HG03108 (cell line): ENCODE data around the gene MAK.
"Not testable (repeated sequence)": the region's sequence is repeated elsewhere in the genome, so short reads cannot be mapped to it uniquely, and the experiment has no call there.

Experiments used
- ATAC-seq: cut with Tn5 transposase; IDR thresholded peaks from one replicate; pipeline ENCODE4 v1.9.1; 2021; ENCODE audit warnings: moderate library complexity; ENCODE audit not compliant: unreplicated experiment

MAK gene

DNA sequence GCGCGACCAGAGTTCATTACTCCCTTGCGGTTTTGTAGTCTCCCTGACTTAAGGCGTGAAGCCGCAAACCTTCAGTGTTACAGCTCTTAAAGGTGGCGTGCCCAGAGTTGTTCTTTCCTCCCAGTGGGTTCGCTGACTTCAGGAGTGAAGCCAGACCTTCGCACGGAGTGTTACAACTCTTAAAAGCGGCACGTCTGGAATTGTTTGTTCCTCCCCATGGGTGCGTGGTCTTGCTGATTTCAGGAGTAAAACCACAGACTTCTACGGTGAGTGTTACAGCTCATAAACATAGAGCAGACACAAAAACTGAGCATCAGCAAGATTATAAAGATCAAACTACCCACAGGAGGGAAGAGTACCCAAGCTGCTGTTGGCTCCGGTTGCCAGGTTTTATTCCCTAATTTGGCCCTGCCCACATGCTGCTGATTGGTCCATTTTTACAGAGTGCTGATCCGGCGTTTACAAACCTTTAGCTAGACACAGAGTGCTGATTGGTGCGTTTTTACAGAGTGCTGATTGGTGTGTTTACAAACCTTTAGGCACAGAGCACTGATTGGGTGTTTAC, 105.1 kb downstream of the MAK start:
- no peak for ATAC-seq

DNA sequence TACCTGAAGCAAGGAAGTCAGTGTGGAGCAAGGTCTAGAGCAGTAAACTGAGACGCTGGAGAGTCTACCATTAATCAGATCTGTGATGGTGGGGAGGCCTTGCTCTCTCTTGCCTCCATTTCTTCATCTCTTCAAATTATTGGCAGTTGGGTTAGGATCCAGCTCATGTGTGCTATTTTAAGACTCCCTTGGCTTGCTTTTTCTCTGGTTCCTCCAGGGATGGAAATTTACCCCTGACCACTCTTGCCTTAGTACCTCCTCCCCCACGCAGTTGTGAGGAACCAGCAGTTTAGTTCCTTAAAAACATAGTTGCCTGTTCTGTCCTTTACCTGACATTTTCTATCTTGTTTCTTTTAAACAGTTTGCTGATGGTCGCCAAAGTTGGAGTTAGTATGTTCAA, 108.1 kb downstream of the MAK start:
- ATAC-seq: no peak

DNA sequence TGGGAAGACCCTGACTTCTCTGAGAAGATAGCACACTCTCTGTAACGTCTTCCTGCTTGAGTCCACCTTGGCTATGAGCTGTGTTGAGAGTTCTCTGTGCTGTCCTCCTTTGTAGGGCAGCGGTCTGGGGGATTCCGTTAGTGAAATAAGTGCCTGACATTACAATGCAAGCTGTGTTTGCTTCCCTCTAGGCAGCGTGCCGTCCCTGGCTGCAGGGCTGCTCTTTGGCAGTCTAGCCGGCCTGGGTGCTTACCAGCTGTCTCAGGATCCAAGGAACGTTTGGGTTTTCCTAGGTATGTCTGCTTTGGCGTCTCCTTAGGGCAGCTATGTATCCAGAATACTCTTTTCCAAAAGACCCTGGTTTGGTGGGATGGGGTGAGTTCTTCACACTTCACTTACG, 112.6 kb downstream of the MAK start:
- no peak for ATAC-seq

DNA sequence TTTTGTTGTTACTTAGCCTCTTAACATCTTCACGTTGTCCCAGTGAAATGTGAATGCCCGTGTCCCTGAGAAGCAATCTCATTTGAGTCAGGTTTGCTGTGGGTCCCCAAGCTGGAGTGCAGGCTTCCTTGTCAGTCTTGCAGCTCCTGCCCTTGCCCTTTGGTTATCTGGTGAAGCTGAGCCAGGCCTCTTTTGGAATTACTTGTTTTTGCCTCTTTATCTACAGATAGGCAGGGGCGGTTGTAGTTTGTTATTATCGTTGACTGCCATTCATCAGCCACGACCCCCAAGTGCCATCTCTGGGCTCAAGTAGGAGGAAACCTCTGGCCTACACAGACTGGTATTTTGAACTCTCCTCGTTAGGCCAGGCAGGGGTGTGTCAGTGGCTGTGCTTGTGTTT, 113.3 kb downstream of the MAK start:
- ATAC-seq: no peak

DNA sequence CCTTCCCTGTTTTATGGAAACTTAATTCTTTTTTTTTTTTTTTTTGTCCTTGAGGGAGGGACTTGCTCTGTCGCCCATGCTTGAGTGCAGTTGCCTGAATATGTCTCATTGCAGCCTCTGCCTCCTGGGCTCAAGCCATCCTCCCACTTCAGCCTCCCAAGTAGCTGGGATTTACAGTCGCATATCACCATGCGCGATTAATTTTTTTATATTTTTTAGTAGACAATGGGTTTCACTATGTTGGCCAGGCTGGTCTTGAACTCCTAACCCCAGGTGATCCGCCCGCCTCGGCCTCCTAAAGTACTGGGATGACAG, 114.8 kb downstream of the MAK start:
- ATAC-seq: no peak

DNA sequence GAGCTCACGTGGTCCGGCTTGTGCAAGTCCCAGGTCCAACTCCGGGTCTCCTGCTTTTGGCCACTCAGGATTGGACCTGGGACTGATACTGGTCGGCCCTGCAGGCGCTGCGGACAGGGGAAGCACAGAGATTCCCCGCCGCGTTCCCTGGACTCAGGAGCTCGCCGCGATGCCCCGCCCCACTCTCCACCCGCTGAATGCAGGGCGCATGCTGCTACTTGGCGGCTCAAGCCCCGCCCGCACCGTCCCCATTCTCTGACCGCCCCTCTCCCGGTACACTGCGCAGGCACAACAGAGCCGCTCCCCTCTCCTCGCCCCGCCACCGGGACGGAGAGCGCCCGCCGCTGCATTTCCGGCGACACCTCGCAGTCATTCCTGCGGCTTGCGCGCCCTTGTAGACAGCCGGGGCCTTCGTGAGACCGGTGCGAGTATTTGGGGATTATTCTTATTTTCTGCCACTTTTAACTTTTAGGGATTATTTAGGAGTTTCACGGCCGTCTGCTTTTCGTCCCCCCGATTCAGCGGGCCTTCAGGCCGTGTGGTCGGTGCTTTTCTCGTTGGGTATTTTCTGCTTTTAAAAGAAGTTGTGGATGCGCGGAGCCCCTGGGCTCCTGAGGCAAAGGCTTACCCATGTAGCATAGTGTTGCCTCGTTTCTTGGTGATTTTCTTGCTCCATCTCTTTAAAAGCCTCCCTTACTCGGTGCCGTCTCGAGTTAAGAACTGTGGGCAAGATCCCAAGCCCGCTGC, 115.3 kb downstream of the MAK start, which contains the start of gene TMEM14C:
Gene TMEM14C, plus strand, starts transcription at position 251 of the 747 bp plus-strand sequence. CDS start 1,544 bp downstream, outside the sequence.
- peak; percentile 95 for ATAC-seq

DNA sequence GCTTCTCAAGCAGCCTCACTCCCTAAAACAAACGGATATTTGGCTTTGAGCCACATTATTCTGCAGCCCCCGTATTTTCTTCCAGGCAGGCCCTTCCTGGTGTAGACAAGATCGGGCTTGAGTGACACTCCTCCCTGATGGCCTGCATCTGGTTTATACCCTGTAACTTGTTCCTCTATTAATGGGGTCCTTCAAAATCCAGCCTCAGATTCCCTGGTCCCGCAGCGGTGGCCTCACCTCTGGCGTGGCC, 115.8 kb downstream of the MAK start:
- ATAC-seq: no peak

DNA sequence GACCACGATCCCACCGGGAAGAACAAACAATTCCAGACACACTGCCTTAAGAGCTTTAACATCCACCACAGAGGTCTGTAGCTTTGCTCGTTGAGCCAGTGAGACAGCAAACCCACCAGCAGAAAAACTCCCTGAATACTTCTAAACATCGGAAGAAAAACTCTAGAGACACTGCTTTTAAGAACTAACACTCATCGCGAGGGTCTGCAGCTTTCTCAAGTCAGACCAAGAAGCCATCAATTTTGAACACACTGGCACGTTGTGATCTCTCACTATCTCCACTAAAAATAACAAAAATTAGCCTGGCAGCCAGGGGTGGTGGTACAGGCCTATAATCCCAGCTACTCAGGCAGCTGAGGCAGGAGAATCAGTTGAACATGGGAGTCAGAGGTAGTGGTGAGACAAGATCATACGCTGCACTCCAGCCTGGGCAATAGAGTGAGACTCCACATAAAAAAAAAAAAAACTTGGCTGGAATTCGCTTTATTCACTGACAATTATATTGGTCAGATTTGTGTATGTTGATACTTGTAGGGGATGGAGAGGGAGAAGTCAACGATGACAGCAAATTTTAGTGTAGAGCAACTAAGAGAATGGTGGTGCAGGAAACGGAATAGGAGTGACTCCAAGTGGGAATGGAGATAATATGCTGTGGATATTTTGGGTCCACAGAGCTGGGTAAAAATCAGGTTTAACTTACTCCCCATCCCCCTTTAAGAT, 116.3 kb downstream of the MAK start:
- ATAC-seq: no peak

DNA sequence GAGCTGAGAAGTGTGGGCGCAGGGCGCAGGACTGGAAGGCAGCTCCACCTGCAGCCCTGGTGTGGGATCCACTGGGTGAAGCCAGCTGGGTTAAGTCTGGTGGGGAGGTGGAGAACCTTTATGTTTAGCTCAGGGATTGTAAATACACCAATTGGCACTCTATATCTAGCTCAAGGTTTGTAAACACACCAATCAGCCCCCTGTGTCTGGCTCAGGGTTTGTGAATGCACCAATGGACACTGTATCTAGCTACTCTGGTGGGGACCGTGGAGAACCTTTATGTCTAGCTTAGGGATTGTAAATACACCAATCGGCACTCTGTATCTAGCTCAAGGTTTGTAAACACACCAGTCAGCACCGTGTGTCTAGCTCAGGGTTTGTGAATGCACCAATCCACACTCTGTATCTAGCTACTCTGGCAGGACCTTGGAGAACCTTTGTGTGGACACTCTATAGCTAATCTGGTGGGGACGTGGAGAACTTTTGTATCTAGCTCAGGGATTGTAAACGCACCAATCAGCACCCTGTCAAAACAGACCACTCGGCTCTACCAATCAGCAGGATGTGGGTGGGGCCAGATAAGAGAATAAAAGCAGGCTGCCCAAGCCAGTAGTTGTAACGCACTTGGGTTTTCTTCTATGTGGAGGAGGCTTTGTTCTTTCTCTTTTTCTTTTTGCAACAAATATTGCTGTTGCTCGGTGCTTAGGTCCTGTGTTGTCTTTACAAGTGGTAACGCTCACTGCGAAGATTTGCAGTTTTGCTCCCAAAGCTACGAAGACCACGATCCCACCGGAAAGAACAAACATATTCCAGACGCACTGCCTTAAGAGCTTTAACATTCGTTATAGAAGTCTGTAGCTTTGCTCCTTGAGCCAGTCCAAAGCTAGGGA, 117.1 kb downstream of the MAK start:
- not testable (repeated sequence) for ATAC-seq

DNA sequence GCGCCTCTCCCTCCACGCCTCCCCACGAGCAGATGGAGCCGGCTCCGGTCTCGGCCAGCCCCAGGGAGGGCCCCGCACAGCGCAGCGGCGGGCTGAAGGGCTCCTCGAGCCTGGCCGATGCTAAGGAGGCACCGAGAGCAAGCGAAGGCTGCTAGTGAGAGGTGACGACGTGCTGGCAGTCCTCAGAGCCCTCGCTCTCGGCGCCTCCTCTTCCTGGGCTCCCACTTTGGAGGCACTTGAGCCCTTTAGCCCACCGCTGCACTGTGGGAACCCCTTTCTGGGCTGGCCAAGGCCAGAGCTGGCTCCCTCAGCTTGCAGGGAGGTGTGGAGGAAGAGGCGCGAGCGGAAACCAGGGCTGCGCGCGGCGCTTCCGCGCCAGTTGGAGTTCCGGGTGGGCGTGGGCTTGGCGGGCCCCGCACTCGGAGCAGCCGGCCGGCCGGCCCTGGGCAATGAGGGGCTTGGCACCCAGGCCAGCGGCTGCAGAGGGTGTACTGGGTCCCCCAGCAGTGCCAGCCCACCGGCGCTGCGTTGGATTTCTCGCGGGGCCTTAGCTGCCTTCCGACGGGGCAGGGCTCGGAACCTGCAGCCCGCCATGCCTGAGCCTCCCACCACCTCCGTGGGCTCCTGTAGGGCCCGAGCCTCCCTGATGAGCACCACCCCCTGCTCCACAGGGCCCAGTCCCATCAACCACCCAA, 117.9 kb downstream of the MAK start:
- ATAC-seq: no peak

DNA sequence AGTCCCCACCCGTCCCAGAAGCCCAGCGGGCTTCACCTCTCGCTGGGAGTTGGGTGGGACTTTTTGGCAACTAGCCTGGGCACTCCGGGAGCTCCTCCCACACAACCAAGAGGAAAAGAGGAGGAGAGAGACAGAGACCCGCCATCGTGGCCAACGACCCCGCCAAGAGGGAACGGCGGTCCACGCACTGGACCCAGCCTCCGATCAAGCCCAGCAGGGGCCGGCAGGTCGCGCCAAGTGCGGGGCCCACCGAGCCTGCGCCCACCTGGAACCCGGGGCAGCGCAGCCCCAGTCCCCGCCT, 118.4 kb downstream of the MAK start:
- no peak for ATAC-seq

DNA sequence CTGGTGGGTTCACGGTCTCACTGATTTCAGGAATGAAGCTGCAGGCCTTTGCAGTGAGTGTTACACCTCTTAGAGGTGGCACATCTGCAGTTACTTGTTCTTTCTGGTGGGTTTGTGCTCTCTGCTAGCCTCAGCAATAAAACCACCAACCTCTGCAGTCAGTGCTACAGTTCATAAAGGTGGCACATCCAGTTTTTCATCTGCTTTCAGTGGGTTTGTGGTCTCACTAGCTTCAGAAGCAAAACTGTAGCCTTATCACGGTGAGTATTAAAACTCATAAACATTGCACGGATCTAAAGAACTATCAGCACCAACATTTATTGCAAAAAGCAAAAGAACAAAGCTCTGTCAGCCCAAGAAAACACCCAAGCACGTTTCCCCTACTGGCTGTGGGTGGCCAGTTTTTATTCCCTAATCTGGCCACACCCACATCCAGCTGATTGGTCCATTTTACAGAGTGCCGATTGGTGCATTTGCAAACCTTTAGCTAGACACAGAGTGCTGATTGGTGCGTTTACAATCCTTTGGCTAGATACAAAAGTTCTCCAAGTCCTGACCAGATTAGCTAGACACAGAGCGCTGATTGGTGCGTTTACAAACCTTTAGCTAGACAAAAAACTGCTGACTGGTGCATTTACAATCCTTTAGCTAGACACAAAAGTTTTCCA, 118.9 kb downstream of the MAK start:
- no peak for ATAC-seq

DNA sequence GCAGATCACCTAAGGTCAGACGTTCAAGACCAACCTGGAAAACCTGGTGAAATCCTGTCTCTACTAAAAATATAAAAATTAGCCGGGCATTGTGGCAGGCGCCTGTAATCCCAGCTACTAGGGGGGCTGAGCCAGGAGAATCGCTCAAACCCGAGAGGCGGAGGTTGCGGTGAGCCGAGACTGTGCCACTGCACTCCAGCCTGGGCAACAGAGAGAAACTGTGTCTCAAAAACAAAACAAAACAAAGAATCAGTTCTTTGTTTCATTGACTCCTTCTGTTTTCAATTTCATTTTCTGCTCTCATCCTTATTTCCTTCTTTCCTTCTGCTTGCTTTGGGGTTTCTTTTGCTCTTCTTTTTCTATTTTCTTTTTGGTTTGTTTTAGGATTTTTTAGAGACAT, 124.4 kb downstream of the MAK start:
- ATAC-seq: no peak
